Measurements from ENCODE around the gene CERS6. TPM values are rescaled to one million over a fixed set of nuclear protein-coding genes. Genes with fewer than 3 reads are reported as not detected.

Gene CERS6
- total and polyA plus RNA-seq, 4 donors = 4.3 to 25.8 (median 13.6) TPM

DNA sequence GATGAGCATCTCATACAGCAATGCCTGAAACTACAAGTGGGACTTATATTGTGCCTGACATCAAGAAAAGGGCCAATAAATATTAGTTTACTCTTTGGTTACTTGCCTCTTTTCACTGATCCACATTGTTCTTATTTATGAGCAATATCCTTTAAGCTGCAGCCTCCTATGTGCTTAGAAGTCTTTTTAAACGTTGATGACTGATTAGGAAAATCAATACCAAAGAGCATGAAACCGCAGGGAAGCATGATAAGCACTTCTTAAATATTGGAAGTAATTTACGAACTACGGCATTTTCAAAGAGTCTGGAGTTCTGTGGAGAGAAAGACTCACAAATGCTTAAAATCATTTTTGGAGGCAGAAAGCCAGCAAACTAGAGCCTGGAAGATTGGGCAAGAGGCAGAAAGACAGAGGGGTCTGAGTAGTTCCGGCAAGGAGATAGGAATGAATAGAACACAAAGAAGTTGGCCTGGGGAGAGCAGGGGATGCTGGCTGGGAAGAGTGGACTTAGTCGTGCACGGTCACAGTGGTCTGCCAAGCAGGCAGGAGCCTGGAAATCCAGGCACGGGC is 223.8 kb downstream of the CERS6 start:
- Histone ChIP-seq H3K4me1 (ENCODE audit: control insufficient read depth in 5 of 5, insufficient read depth in 5 of 5, low read length in 5 of 5) (peaks cover 0 to 7% (median 0%) of the 10 kb centered on the region in 5 donors), H3K4me3 (no peak overlapping the region), H3K36me3 (ENCODE audit: control insufficient read depth in 4 of 4, insufficient read depth in 4 of 4, low read length in 4 of 4) (no peaks in the 10 kb centered on the region), H3K27ac (ENCODE audit: low read depth in 1 of 2, low read length in 1 of 2) (no peak overlapping the region), H3K27me3 (ENCODE audit: control insufficient read depth in 3 of 3, insufficient read depth in 3 of 3, low read length in 2 of 3) (no peaks in the 10 kb centered on the region), H3K9ac (ENCODE audit: insufficient read depth in 1 of 2, low read length in 2 of 2) (no peak overlapping the region), H3K9me3 (ENCODE audit: control insufficient read depth in 4 of 4, insufficient read depth in 3 of 4, low read length in 3 of 4) (no peaks in the 10 kb centered on the region)
- TF ChIP-seq, protein P1, sequence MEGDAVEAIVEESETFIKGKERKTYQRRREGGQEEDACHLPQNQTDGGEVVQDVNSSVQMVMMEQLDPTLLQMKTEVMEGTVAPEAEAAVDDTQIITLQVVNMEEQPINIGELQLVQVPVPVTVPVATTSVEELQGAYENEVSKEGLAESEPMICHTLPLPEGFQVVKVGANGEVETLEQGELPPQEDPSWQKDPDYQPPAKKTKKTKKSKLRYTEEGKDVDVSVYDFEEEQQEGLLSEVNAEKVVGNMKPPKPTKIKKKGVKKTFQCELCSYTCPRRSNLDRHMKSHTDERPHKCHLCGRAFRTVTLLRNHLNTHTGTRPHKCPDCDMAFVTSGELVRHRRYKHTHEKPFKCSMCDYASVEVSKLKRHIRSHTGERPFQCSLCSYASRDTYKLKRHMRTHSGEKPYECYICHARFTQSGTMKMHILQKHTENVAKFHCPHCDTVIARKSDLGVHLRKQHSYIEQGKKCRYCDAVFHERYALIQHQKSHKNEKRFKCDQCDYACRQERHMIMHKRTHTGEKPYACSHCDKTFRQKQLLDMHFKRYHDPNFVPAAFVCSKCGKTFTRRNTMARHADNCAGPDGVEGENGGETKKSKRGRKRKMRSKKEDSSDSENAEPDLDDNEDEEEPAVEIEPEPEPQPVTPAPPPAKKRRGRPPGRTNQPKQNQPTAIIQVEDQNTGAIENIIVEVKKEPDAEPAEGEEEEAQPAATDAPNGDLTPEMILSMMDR (IDR thresholded peaks at IDR 0.05; ENCODE audit: control extremely low read depth, extremely low read depth) = no peak
- 58 to 76% methylated on average over 8 of the region's 8 CpGs for WGBS, 2 donors
- ATAC-seq (ENCODE audit: insufficient read depth, low FRiP score) = no peak
- DNase-seq = peak; percentile 20 to 79 (median 72)

DNA sequence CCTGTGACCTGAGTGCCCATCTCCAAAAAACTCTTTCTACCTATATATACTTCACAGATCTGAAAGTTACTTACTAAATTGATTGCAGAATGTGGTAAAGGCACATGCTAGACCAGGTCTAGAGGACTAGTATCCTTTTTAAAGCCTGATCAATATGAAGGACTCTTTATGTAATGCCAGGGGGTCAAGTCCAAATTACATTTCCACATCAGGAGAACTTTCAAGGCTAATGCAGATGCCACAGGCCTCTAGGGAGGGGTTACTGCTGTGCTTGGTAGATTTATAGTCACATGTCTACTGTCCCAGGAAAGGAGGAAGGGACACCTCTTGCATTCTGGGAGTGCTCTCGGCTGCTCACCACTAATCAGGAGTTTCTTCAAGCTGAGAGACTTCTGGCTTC is 227.9 kb downstream of the CERS6 start:
- Histone ChIP-seq H3K36me3 (ENCODE audit: control insufficient read depth in 4 of 4, insufficient read depth in 4 of 4, low read length in 4 of 4) (no peaks in the 10 kb centered on the region), H3K4me3 (no peak overlapping the region), H3K9me3 (ENCODE audit: control insufficient read depth in 4 of 4, insufficient read depth in 3 of 4, low read length in 3 of 4) (no peaks in the 10 kb centered on the region), H3K27ac (ENCODE audit: low read depth in 1 of 2, low read length in 1 of 2) (no peak overlapping the region), H3K27me3 (ENCODE audit: control insufficient read depth in 3 of 3, insufficient read depth in 3 of 3, low read length in 2 of 3) (no peaks in the 10 kb centered on the region), H3K4me1 (ENCODE audit: control insufficient read depth in 5 of 5, insufficient read depth in 5 of 5, low read length in 5 of 5) (peaks cover 0 to 10% (median 0%) of the 10 kb centered on the region in 5 donors), H3K9ac (ENCODE audit: insufficient read depth in 1 of 2, low read length in 2 of 2) (no peak overlapping the region)
- 39 to 76% methylated on average over 1 of the region's 1 CpG for WGBS, 2 donors
- DNase-seq (no peak), ATAC-seq (ENCODE audit: insufficient read depth, low FRiP score) (no peak)
- TF ChIP-seq, protein P1 (IDR thresholded peaks at IDR 0.05; ENCODE audit: control extremely low read depth, extremely low read depth) = no peak

- no peaks in the 10 kb centered on the region for H3K9me3 ChIP-seq (ENCODE audit: control insufficient read depth in 4 of 4, insufficient read depth in 3 of 4, low read length in 3 of 4)
- 88 to 90% methylated on average over 3 of the region's 3 CpGs for WGBS, 2 donors
- no peaks in the 10 kb centered on the region for H3K27me3 ChIP-seq (ENCODE audit: control insufficient read depth in 3 of 3, insufficient read depth in 3 of 3, low read length in 2 of 3)
- no peak for ATAC-seq (ENCODE audit: insufficient read depth, low FRiP score)
- H3K4me1 ChIP-seq (ENCODE audit: control insufficient read depth in 5 of 5, insufficient read depth in 5 of 5, low read length in 5 of 5) = peaks cover 0 to 10% (median 0%) of the 10 kb centered on the region in 5 donors
- no peak overlapping the region for H3K27ac ChIP-seq (ENCODE audit: low read depth in 1 of 2, low read length in 1 of 2)
- no peak overlapping the region for H3K9ac ChIP-seq (ENCODE audit: insufficient read depth in 1 of 2, low read length in 2 of 2)
- DNase-seq = no peak
- TF ChIP-seq, protein P1 (IDR thresholded peaks at IDR 0.05; ENCODE audit: control extremely low read depth, extremely low read depth) = no peak
- no peaks in the 10 kb centered on the region for H3K36me3 ChIP-seq (ENCODE audit: control insufficient read depth in 4 of 4, insufficient read depth in 4 of 4, low read length in 4 of 4)
- no peak overlapping the region for H3K4me3 ChIP-seq
Observed at GRCh38 chr2:168684921-168685599, 229.0 kb downstream of the CERS6 start.

All from lung (tissue), 12 donors.